ENCODE measurements around the gene ZNF93.
"Not testable (repeated sequence)": the region's sequence is repeated elsewhere in the genome, so short reads cannot be mapped to it uniquely, and the experiment has no call there.

ZNF93 gene

DNA sequence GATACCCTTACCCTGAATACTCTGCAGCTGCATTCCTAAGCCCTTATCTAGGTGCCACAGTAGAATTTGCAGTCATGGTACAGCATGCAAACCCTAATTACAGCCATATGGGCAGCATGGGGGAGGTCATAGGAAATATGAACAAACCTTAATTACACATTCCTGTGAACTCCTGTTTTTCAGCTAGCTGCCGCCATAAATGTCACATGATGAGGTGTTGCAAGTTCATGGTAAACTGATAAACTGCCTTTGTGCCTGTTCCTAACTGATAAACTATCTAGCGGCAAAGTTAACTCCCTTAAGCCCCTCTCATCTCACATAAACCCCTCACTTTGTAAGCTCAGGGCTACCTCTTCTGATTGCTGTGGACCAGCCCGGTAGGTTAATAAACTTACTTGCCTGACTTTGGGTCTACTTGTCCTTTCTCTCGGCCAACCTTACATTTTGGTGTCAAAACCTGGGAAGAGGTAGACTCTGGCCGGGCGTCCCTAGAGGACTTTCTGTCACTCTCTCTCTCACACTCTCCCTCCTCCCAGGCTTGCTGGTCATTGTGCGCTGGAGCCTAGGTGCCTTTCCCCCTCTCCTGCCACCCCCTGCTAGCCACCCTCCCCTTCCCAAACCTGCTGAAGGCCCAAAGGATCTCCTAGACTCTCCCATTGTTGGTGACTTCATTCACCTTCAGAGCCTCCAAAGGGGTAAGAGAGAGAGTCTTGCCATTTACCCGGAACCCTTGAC, 43.3 kb downstream of the ZNF93 start:
- no peak for DNase-seq

DNA sequence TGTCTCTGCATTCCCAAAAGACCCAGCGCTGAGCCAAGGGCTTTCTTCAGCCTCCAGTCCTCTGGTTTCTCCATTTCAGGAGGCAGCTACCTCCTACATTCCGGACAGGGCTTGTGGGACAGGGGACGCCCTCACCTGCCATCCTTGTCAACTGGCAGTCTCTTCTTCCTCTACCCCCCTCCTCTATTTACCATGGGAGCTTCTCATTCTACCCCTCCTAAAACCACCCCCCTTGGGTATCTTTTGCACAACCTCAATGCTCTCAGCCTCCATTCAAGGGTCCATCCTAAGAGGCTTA, 43.8 kb downstream of the ZNF93 start:
- DNase-seq = no peak

DNA sequence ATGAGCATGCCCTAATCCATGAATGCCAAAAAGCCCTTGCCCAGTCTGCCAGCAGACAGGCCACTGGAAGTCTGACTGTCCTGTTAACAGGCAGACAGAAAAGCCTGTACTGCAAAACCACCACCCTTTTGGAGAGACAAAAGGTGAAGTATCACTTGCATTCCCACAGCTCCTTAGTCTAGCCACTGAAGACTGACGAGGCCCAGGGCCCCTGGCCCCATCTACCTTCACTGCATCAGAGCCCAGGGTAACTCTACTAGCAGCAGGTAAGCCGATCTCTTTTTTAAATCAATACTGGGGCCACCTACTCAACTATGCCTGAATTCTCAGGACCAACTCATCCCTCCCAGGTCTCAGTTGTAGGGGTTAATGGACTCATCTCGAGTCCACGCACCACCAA, 45.5 kb downstream of the ZNF93 start:
- DNase-seq = no peak

DNA sequence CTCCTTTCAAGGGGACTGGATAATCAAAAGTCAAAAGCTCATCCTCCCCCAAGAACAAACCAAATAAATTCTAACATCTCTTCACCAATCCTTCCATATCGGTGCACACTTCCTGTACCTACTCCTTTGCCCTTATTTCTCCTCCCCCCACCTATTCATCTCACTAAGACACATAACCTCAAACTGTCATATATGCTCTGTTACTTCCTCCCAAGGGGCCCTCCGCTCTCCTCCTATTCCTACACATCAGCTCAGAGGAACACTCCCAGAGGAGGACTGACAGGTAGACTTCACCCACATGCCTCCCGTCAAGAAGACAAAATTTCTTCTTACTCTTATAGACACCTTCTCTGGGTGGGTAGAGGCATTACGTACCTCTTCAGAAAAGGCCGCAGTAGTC, 48.1 kb downstream of the ZNF93 start:
- no peak for DNase-seq

DNA sequence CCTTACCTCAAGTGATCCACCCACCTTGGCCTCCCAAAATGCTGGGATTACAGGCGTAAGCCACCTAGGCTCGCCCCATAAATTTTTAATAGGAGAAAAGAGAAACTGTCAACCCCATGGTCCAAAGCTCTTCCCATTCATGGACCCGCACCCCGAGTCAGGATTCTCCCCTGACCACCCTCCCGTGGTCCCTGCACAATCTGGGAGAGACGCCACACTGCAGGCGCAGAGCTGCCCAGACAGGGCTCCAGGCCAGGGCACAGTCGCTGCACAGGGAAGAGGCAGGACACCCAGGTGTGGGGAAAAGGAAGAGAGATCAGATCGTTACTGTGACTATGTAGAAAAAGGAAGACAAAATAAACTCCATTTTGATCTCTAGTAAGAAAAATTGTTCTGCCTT, 54.5 kb downstream of the ZNF93 start:
- no peak for DNase-seq

DNA sequence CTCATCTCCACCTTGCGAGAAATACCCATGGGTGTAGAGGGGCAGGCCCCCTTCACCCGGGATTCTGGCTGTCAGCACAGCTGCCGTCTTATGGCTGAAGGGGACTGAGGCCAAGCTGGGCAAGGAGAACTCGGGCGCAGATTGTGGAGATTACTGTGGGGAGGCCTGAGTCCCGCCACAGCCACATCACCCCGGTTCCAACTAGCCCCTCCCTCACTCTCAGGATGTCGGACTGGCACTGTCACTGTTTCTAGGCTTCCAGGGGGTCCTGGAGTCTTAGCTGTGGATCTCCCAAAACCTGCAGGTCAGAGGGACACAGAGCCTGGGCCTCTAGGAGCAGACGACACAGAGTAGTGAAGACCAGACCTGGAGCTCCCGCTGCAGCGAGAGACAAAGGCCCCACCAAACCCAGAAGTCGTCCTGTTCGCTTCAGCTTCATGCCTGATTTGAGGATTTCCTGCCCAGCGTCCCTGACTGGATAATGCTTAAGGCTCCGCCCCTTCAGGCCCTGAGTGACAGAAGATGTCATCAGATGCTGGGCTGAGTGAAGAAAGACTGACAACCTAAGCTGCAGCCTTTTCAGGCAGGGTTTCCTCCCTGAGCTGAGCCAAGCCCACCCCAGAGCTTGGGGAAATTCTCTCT, 55.8 kb downstream of the ZNF93 start:
- no peak for DNase-seq

DNA sequence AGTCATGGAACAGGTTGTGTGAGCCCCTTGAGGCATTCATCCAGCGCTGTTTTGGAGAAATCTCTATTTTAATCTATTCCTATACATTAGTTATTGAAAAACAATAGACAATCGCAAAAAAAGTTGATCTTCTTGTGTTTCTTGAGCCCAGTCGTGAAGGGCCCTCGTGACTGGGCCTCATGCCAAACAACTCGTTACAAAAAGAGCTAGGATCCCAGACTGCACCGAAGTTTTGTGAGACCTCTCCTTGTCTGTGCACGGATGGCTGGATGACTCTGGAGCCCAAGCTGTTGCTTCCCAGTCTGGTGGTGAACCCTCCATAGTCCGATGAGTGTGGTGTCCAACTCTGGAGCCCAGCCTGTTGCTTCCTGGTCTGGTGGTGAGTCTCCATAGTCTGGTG, 57.0 kb downstream of the ZNF93 start:
- not testable (repeated sequence) for DNase-seq

DNA sequence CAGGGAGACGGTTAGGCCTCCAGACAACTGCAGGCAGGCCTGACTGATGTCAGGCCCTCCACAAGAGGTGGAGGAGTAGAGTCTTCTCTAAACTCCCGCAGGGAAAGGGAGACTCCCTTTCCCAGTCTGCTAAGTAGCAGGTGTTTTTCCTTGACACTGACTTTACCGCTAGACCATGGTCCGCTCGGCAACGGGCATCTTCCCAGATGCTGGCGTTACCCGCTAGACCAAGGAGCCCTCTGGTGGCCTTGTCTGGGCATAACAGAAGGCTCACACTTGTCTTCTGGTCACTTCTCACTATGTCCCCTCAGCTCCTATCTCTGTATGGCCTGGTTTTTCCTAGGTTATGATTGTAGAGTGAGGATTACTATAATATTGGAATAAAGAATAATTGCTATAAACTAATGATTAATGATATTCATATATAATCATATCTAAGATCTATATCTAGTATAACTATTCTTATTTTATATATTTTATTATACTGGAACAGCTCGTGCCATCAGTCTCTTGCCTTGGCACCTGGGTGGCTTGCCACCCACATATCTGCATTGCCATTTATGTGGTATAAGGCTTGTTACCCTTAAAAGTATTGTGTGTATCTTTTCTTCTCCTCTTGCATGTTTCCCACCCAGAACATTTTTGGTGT, 58.5 kb downstream of the ZNF93 start:
- peak; percentile 60 to 70 for DNase-seq

DNA sequence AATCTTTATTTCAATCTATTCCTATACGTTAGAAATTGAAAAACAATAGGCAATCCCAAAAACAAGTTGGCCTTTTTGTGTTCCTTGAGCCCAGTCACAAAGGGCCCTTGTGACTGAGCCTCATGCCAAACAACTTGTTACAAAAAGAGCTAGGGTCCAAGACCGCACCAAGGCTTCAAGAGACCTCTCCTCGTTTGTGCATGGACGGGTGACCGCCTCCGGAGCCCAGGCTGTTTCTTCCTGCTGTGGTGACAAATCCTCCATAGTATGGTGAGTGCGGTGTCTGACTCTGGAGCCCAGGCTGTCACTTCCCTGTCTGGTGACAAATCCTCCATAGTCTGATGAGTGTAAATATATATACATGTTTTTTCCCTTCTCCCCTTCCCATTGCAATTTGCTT, 63.7 kb downstream of the ZNF93 start:
- DNase-seq = no peak

DNA sequence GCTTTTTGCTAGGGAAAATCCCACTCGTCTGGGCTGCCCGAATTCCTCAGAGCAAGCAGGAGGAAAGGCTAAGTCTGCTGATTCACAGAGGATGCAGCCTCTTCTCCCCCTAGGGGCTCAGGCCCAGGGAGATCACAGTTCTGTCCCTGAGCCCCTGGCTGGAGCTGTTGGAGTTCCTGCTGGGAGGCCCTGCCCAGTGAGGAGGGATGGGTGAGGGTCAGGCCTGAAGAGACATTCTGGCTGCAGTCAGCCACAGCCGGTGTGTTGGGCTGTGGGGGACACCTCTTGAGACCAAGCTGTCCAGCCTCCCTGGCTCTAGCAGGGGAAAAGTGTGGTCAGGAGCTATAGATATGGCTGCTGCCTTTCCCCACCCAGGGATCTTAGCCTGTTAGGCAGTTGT, 65.4 kb downstream of the ZNF93 start:
- DNase-seq = not testable (repeated sequence)

DNA sequence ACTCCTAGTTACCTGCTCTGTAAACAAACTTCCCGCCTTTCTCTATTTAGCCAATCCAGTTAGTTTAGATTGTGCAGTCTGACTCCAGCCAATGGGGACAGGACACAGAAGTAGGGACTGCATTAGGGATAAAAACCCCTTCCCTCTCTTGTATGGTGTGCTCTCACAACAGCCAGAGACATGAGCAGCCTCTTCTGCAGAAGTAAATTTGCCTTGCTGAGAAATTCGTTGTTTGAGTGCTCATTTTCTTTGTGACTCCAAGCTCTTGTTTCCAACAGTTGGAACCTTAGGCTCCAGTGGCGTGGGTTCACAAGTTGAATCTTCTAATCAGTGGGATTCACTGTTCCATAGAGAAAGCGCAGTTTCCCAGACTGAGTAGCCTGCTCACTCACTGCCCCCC, 66.1 kb downstream of the ZNF93 start:
- no peak for DNase-seq

Data from NCI-H2081 (cell line).